GM18951 (cell line): ENCODE measurements around the gene NFX1.
"Not testable (repeated sequence)": the region's sequence is repeated elsewhere in the genome, so short reads cannot be mapped to it uniquely, and the experiment has no call there.

Experiments
- POLR2A ChIP-seq: IDR thresholded peaks from 4 replicates; pipeline ENCODE4 v1.6.1; 2011; ENCODE audit warnings: mild to moderate bottlenecking; ENCODE audit not compliant: insufficient read length, insufficient read depth; ENCODE audit errors: extremely low read depth
- in situ Hi-C: fragments of 300-500 bp; cut with MboI; formaldehyde crosslinking; loops from one replicate; pipeline ENCODE4 v1.12.0; 2022; ENCODE audit warnings: low sequenced_read_pairs, mixed read lengths, inconsistent platforms; ENCODE audit not compliant: unreplicated experiment

NFX1 gene

GRCh38 chr9:33388110-33388994 is 98.0 kb downstream of the NFX1 start:
- in situ Hi-C loops, result no loop called here
- no peak for TF ChIP-seq POLR2A

GRCh38 chr9:33391111-33391771 is 100.9 kb downstream of the NFX1 start:
- in situ Hi-C loops, result not testable (repeated sequence)

GRCh38 chr9:33392591-33393021 is 102.3 kb downstream of the NFX1 start:
- in situ Hi-C loops, result not testable (repeated sequence)

GRCh38 chr9:33393581-33393980 is 103.3 kb downstream of the NFX1 start:
- in situ Hi-C loops, result no loop called here
- TF ChIP-seq POLR2A, result no peak

GRCh38 chr9:33393986-33394385 is 103.7 kb downstream of the NFX1 start:
- in situ Hi-C loops, result not testable (repeated sequence)

- in situ Hi-C loops, result not testable (repeated sequence)
Measured at GRCh38 chr9:33395159-33395879, 105.0 kb downstream of the NFX1 start.

- in situ Hi-C loops, result not testable (repeated sequence)
Measured at GRCh38 chr9:33397801-33398200, 107.5 kb downstream of the NFX1 start.

GRCh38 chr9:33399047-33399446 is 108.7 kb downstream of the NFX1 start:
- in situ Hi-C loops, result not testable (repeated sequence)

- in situ Hi-C loops, result not testable (repeated sequence)
Measured at GRCh38 chr9:33401809-33402208, 111.5 kb downstream of the NFX1 start.

GRCh38 chr9:33402371-33402770 is 112.1 kb downstream of the NFX1 start, which contains the start of gene AQP7:
Gene AQP7 (minus strand): TSS chr9:33402568. CDS start chr9:33401262, 1,306 bp downstream.
- in situ Hi-C loops, result not testable (repeated sequence)

- in situ Hi-C loops, result no loop called here
- TF ChIP-seq POLR2A, result no peak
Measured at GRCh38 chr9:33403941-33404787, 113.8 kb downstream of the NFX1 start.

GRCh38 chr9:33404788-33405362 is 114.6 kb downstream of the NFX1 start:
- no peak for TF ChIP-seq POLR2A
- in situ Hi-C loops, result no loop called here

GRCh38 chr9:33407061-33407460 is 116.7 kb downstream of the NFX1 start:
- in situ Hi-C loops, result no loop called here
- no peak for TF ChIP-seq POLR2A
